BLaER1 treated with 17β-estradiol and CSF1 and Interleukin-3, amounts not matched to agents 10 nM and 100 nM (cell line): ENCODE results near the gene ARID1B.

Experiments
- H3K27ac ChIP-seq, 11 experiments: shearing (Covaris generic); formaldehyde crosslinking; 2 replicates each; pipeline ENCODE4 v1.8.1; 2022
- H3K27me3 ChIP-seq, 11 experiments: shearing (Covaris generic); formaldehyde crosslinking; 2 replicates each; pipeline ENCODE4 v1.8.1; 2022
- H3K36me3 ChIP-seq, 11 experiments: shearing (Covaris generic); formaldehyde crosslinking; 2 replicates each; pipeline ENCODE4 v1.8.1; 2022
- H3K4me1 ChIP-seq, 10 experiments: shearing (Covaris generic); formaldehyde crosslinking; 2 replicates each; pipeline ENCODE4 v1.8.1; 2022
- H3K4me2 ChIP-seq, 11 experiments: shearing (Covaris generic); formaldehyde crosslinking; 2 replicates each; pipeline ENCODE4 v1.8.1; 2022
- H3K4me3 ChIP-seq, 10 experiments: shearing (Covaris generic); formaldehyde crosslinking; 2 replicates each; pipeline ENCODE4 v1.8.1; 2022
- H3K9ac ChIP-seq, 11 experiments: shearing (Covaris generic); formaldehyde crosslinking; 2 replicates each; pipeline ENCODE4 v1.8.1; 2022
- H3K9me3 ChIP-seq, 11 experiments: shearing (Covaris generic); formaldehyde crosslinking; replicated peaks in 1 of 11; 2 replicates each; pipeline ENCODE4 v1.8.1; 2022
- H4K20me1 ChIP-seq, 11 experiments: shearing (Covaris generic); formaldehyde crosslinking; 2 replicates each; pipeline ENCODE4 v1.8.1; 2022
- Cebpa-rat ChIP-seq, 11 experiments: shearing (Covaris generic); IDR thresholded peaks; 2 replicates each; pipeline ENCODE4 v1.8.1; 2022

ARID1B gene

GRCh38 chr6:156824142-156824541, 47.0 kb downstream of the ARID1B start:
- no peak for TF ChIP-seq Cebpa-rat (IDR thresholded peaks at IDR 0.05)
- no peaks in the 10 kb centered on the region for H3K9me3 ChIP-seq
- no peak overlapping the region for H3K27ac ChIP-seq
- peak overlapping the region in 1 of 11 experiments; percentile 45; a peak in 3 of 22 replicates for H3K4me2 ChIP-seq
- H3K36me3 ChIP-seq: peaks cover 12 to 63% (median 26%) of the 10 kb centered on the region in 11 experiments
- H3K4me1 ChIP-seq: peaks cover 15 to 62% (median 31%) of the 10 kb centered on the region in 10 experiments; a peak in 17 of 20 replicates
- H3K27me3 ChIP-seq: no peaks in the 10 kb centered on the region
- H4K20me1 ChIP-seq: peaks cover 90 to 100% (median 100%) of the 10 kb centered on the region in 11 experiments
- no peak overlapping the region for H3K4me3 ChIP-seq
- no peak overlapping the region for H3K9ac ChIP-seq

GRCh38 chr6:156825475-156825874, 48.3 kb downstream of the ARID1B start:
- no peak for TF ChIP-seq Cebpa-rat (IDR thresholded peaks at IDR 0.05)
- Histone ChIP-seq H3K4me2 (no peak overlapping the region), H3K27ac (no peak overlapping the region), H3K9ac (no peak overlapping the region), H3K27me3 (no peaks in the 10 kb centered on the region), H3K4me1 (peaks cover 15 to 55% (median 28%) of the 10 kb centered on the region in 10 experiments; a peak in 16 of 20 replicates), H4K20me1 (peaks cover 84 to 100% (median 98%) of the 10 kb centered on the region in 11 experiments), H3K4me3 (no peak overlapping the region), H3K9me3 (no peaks in the 10 kb centered on the region), H3K36me3 (peaks cover 26 to 74% (median 40%) of the 10 kb centered on the region in 11 experiments)

- TF ChIP-seq Cebpa-rat (IDR thresholded peaks at IDR 0.05): no peak
- Histone ChIP-seq H3K27me3 (no peaks in the 10 kb centered on the region), H3K4me2 (0 out of 22 replicates have a peak overlapping the region, but pooled peaks of 1 of the 11 experiments have one; percentile 14), H4K20me1 (peaks cover 74 to 100% (median 98%) of the 10 kb centered on the region in 11 experiments), H3K36me3 (peaks cover 32 to 74% (median 49%) of the 10 kb centered on the region in 11 experiments), H3K4me3 (no peak overlapping the region), H3K9me3 (no peaks in the 10 kb centered on the region), H3K27ac (no peak overlapping the region), H3K9ac (no peak overlapping the region), H3K4me1 (peaks cover 15 to 55% (median 28%) of the 10 kb centered on the region in 10 experiments; a peak in 16 of 20 replicates)
These were observed 49.2 kb downstream of the ARID1B start for GRCh38 chr6:156826290-156826955.

- Histone ChIP-seq H3K27me3 (no peaks in the 10 kb centered on the region), H4K20me1 (peaks cover 65 to 100% (median 97%) of the 10 kb centered on the region in 11 experiments), H3K4me1 (peaks cover 8 to 53% (median 27%) of the 10 kb centered on the region in 10 experiments; a peak in 16 of 20 replicates)
These were observed 50.2 kb downstream of the ARID1B start for GRCh38 chr6:156827382-156827781.

GRCh38 chr6:156828280-156828703, 51.1 kb downstream of the ARID1B start:
- H3K4me3 ChIP-seq: no peak overlapping the region
- H3K9me3 ChIP-seq: no peaks in the 10 kb centered on the region
- H3K36me3 ChIP-seq: peaks cover 27 to 72% (median 45%) of the 10 kb centered on the region in 11 experiments
- peaks cover 5 to 48% (median 18%) of the 10 kb centered on the region in 10 experiments; a peak in 15 of 20 replicates for H3K4me1 ChIP-seq
- H3K4me2 ChIP-seq: peak overlapping the region in 5 of 11 experiments; percentile 19 to 67 (median 60); a peak in 9 of 22 replicates
- peaks cover 56 to 100% (median 97%) of the 10 kb centered on the region in 11 experiments for H4K20me1 ChIP-seq
- H3K27ac ChIP-seq: peak overlapping the region in 2 of 11 experiments; percentile 36 to 41; a peak in 2 of 22 replicates
- H3K27me3 ChIP-seq: no peaks in the 10 kb centered on the region
- no peak for TF ChIP-seq Cebpa-rat (IDR thresholded peaks at IDR 0.05)
- 0 out of 22 replicates have a peak overlapping the region, but pooled peaks of 1 of the 11 experiments have one; percentile 26 for H3K9ac ChIP-seq

More at GRCh38 chr6:156827382-156827781, 50.2 kb downstream of the ARID1B start:
- H3K4me2 ChIP-seq: peak overlapping the region in 4 of 11 experiments; percentile 19 to 67 (median 62); a peak in 7 of 22 replicates
- H3K36me3 ChIP-seq: peaks cover 29 to 72% (median 53%) of the 10 kb centered on the region in 11 experiments
- no peak overlapping the region for H3K27ac ChIP-seq
- no peaks in the 10 kb centered on the region for H3K9me3 ChIP-seq
- no peak overlapping the region for H3K9ac ChIP-seq
- H3K4me3 ChIP-seq: no peak overlapping the region
- TF ChIP-seq Cebpa-rat (IDR thresholded peaks at IDR 0.05): no peak

GRCh38 chr6:156830126-156830525, 52.9 kb downstream of the ARID1B start:
- no peaks in the 10 kb centered on the region for H3K27me3 ChIP-seq
- no peak overlapping the region for H3K4me2 ChIP-seq
- H3K27ac ChIP-seq: no peak overlapping the region
- no peak overlapping the region for H3K4me3 ChIP-seq
- no peak overlapping the region for H3K9ac ChIP-seq
- peaks cover 42 to 100% (median 91%) of the 10 kb centered on the region in 11 experiments for H4K20me1 ChIP-seq
- H3K36me3 ChIP-seq: peaks cover 32 to 89% (median 52%) of the 10 kb centered on the region in 11 experiments
- H3K4me1 ChIP-seq: peaks cover 5 to 33% (median 17%) of the 10 kb centered on the region in 10 experiments; a peak in 15 of 20 replicates
- TF ChIP-seq Cebpa-rat (IDR thresholded peaks at IDR 0.05): no peak
- no peaks in the 10 kb centered on the region for H3K9me3 ChIP-seq

- no peak overlapping the region for H3K27ac ChIP-seq
- peaks cover 5 to 21% (median 14%) of the 10 kb centered on the region in 10 experiments; a peak in 15 of 20 replicates for H3K4me1 ChIP-seq
- no peak overlapping the region for H3K9ac ChIP-seq
- H3K4me3 ChIP-seq: no peak overlapping the region
- H3K9me3 ChIP-seq: no peaks in the 10 kb centered on the region
- H3K27me3 ChIP-seq: no peaks in the 10 kb centered on the region
- no peak for TF ChIP-seq Cebpa-rat (IDR thresholded peaks at IDR 0.05)
- no peak overlapping the region for H3K4me2 ChIP-seq
- H4K20me1 ChIP-seq: peaks cover 24 to 93% (median 83%) of the 10 kb centered on the region in 11 experiments
- H3K36me3 ChIP-seq: peaks cover 42 to 97% (median 56%) of the 10 kb centered on the region in 11 experiments
These were observed 55.1 kb downstream of the ARID1B start for GRCh38 chr6:156832231-156832647.

- Histone ChIP-seq H3K4me3 (no peak overlapping the region), H3K4me1 (peaks cover 3 to 18% (median 10%) of the 10 kb centered on the region in 10 experiments; a peak in 15 of 20 replicates), H3K27ac (no peak overlapping the region), H3K9me3 (no peaks in the 10 kb centered on the region), H3K36me3 (peaks cover 42 to 97% (median 58%) of the 10 kb centered on the region in 11 experiments), H3K9ac (no peak overlapping the region), H4K20me1 (peaks cover 19 to 93% (median 79%) of the 10 kb centered on the region in 11 experiments), H3K4me2 (no peak overlapping the region), H3K27me3 (no peaks in the 10 kb centered on the region)
- TF ChIP-seq Cebpa-rat (IDR thresholded peaks at IDR 0.05): no peak
These were observed 55.5 kb downstream of the ARID1B start for GRCh38 chr6:156832669-156833068.

GRCh38 chr6:156833755-156834154, 56.6 kb downstream of the ARID1B start:
- Histone ChIP-seq H3K9me3 (no peaks in the 10 kb centered on the region), H3K4me1 (peaks cover 1 to 18% (median 7%) of the 10 kb centered on the region in 10 experiments; a peak in 19 of 20 replicates), H3K9ac (no peak overlapping the region), H3K4me3 (no peak overlapping the region), H3K36me3 (peaks cover 42 to 95% (median 65%) of the 10 kb centered on the region in 11 experiments), H3K27me3 (no peaks in the 10 kb centered on the region), H4K20me1 (peaks cover 8 to 92% (median 68%) of the 10 kb centered on the region in 11 experiments), H3K27ac (no peak overlapping the region), H3K4me2 (no peak overlapping the region)
- no peak for TF ChIP-seq Cebpa-rat (IDR thresholded peaks at IDR 0.05)
